ENCODE results near the gene SDF4.
"Not testable (repeated sequence)": the region's sequence is repeated elsewhere in the genome, so short reads cannot be mapped to it uniquely, and the experiment has no call there.

DNA sequence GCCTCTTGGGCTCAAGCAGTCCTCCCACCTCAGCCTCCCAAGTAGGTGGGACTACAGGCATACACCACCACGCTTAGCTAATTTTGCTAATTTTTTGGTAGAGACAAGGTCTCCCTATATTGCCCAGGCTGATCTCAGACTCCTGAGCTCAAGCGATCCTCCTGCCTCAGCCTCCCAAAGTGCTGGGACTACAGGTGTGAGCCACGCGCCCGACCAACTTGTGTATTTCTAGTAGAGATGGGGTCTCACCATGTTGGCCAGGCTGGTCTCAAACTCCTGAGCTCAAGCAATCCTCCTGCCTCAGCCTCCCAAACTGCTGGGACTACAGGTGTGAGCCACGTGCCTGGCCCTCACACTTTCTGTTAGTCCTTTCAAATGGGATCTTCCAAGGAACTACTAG is 36.1 kb downstream of the SDF4 start:
- TF ChIP-seq, protein P1, sequence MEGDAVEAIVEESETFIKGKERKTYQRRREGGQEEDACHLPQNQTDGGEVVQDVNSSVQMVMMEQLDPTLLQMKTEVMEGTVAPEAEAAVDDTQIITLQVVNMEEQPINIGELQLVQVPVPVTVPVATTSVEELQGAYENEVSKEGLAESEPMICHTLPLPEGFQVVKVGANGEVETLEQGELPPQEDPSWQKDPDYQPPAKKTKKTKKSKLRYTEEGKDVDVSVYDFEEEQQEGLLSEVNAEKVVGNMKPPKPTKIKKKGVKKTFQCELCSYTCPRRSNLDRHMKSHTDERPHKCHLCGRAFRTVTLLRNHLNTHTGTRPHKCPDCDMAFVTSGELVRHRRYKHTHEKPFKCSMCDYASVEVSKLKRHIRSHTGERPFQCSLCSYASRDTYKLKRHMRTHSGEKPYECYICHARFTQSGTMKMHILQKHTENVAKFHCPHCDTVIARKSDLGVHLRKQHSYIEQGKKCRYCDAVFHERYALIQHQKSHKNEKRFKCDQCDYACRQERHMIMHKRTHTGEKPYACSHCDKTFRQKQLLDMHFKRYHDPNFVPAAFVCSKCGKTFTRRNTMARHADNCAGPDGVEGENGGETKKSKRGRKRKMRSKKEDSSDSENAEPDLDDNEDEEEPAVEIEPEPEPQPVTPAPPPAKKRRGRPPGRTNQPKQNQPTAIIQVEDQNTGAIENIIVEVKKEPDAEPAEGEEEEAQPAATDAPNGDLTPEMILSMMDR (conservative IDR thresholded peaks at IDR 0.05), result not testable (repeated sequence)
- not testable (repeated sequence) for TF ChIP-seq ZFX (IDR thresholded peaks at IDR 0.05)
